Esophagus (tissue), 2 donors: ENCODE data around the gene ISOC2. TPM values are rescaled to one million over a fixed set of nuclear protein-coding genes. Genes with fewer than 3 reads are reported as not detected.
"Not testable (repeated sequence)": the region's sequence is repeated elsewhere in the genome, so short reads cannot be mapped to it uniquely, and the experiment has no call there.

Source experiments
- H3K27ac ChIP-seq, 2 donors: one replicate each; pipeline ENCODE4 v1.5.1; 2013; ENCODE audit warnings: low read depth in 2 of 2, mild to moderate bottlenecking in 2 of 2, inconsistent platforms in 1 of 2, low read length in 1 of 2, moderate library complexity in 1 of 2
- H3K27me3 ChIP-seq, 2 donors: one replicate each; pipeline ENCODE4 v1.6.1; 2013; ENCODE audit warnings: low read length in 2 of 2, control low read depth in 1 of 2, mild to moderate bottlenecking in 1 of 2; ENCODE audit not compliant: insufficient read depth in 2 of 2, control insufficient read depth in 1 of 2
- H3K36me3 ChIP-seq, 2 donors: one replicate each; pipeline ENCODE4 v1.6.1; 2013; ENCODE audit warnings: low read length in 1 of 2; ENCODE audit not compliant: control insufficient read depth in 2 of 2, insufficient read depth in 2 of 2
- H3K4me1 ChIP-seq, 2 donors: one replicate each; pipeline ENCODE4 v1.6.1; 2013; ENCODE audit warnings: low read length in 1 of 2; ENCODE audit not compliant: control insufficient read depth in 2 of 2, insufficient read depth in 2 of 2
- H3K4me3 ChIP-seq, 2 donors: one replicate each; pipeline ENCODE4 v1.5.1; 2013; ENCODE audit warnings: low read length in 2 of 2, mild to moderate bottlenecking in 2 of 2, low read depth in 1 of 2, moderate library complexity in 1 of 2
- H3K9me3 ChIP-seq, 2 donors: one replicate each; pipeline ENCODE4 v1.6.1; 2013; ENCODE audit warnings: mild to moderate bottlenecking in 2 of 2, low read depth in 1 of 2, low read length in 1 of 2, moderate library complexity in 1 of 2; ENCODE audit not compliant: control insufficient read depth in 2 of 2, insufficient read depth in 1 of 2
- WGBS, 2 donors: extraction: QIAGEN DNeasy Blood & Tissue Kit; methylation state at CpG; one replicate each; pipeline ENCODE4 v1.1.7; 2013; 5-methylcytosine and 5-hydroxymethylcytosine counted together
- polyA plus RNA-seq, 2 donors: library from polyadenylated mRNA; stranded (reverse); fragments of 200-250 nt; gene quantifications; one replicate each; pipeline ENCODE4 v1.2.3, GENCODE V29; 2013
- donor health status: healthy with polysubstance abuse.
- donor health status: Bipolar disorder and iron deficiency.

ISOC2 gene
- polyA plus RNA-seq, 2 donors: 38.6 to 95.2 TPM

GRCh38 chr19:55434356-55434919 lies 27.0 kb downstream of the ISOC2 start:
- Histone ChIP-seq H3K36me3 (no peaks in the 10 kb centered on the region), H3K9me3 (peaks cover 0 to 12% of the 10 kb centered on the region in 2 donors), H3K4me3 (no peak overlapping the region), H3K4me1 (no peaks in the 10 kb centered on the region), H3K27ac (no peak overlapping the region), H3K27me3 (peaks cover 7 to 27% of the 10 kb centered on the region in 2 donors)
- 81 to 96% methylated on average over 4 of the region's 4 CpGs for WGBS, 2 donors

- 14 to 17% methylated on average over 24 to 48 of the region's 48 CpGs for WGBS, 2 donors
- Histone ChIP-seq H3K9me3 (peaks cover 0 to 10% of the 10 kb centered on the region in 2 donors), H3K27me3 (peaks cover 10 to 19% of the 10 kb centered on the region in 2 donors)
Observed at GRCh38 chr19:55433292-55433691, 28.1 kb downstream of the ISOC2 start.

GRCh38 chr19:55432241-55432959 lies 29.0 kb downstream of the ISOC2 start:
- Histone ChIP-seq H3K4me1 (no peaks in the 10 kb centered on the region), H3K27me3 (peaks cover 10 to 14% of the 10 kb centered on the region in 2 donors), H3K4me3 (no peak overlapping the region), H3K36me3 (no peaks in the 10 kb centered on the region), H3K9me3 (peaks cover 0 to 10% of the 10 kb centered on the region in 2 donors), H3K27ac (no peak overlapping the region)
- WGBS, 2 donors: 85 to 88% methylated on average over 14 of the region's 14 CpGs

More at GRCh38 chr19:55433292-55433691, 28.1 kb downstream of the ISOC2 start:
- H3K4me1 ChIP-seq: no peaks in the 10 kb centered on the region
- H3K36me3 ChIP-seq: no peaks in the 10 kb centered on the region
- H3K4me3 ChIP-seq: no peak overlapping the region
- H3K27ac ChIP-seq: no peak overlapping the region

- peaks cover 0 to 10% of the 10 kb centered on the region in 2 donors for H3K9me3 ChIP-seq
- H3K4me1 ChIP-seq: no peaks in the 10 kb centered on the region
- H3K36me3 ChIP-seq: no peaks in the 10 kb centered on the region
- no peak overlapping the region for H3K27ac ChIP-seq
- 93 to 94% methylated on average over 1 of the region's 1 CpG for WGBS, 2 donors
- no peak overlapping the region for H3K4me3 ChIP-seq
- H3K27me3 ChIP-seq: peaks cover 10 to 12% of the 10 kb centered on the region in 2 donors
Observed at GRCh38 chr19:55431183-55431582, 30.3 kb downstream of the ISOC2 start.

- no peaks in the 10 kb centered on the region for H3K4me1 ChIP-seq
- no peak overlapping the region for H3K4me3 ChIP-seq
- WGBS, 2 donors: 71 to 73% methylated on average over 2 of the region's 2 CpGs
- no peaks in the 10 kb centered on the region for H3K9me3 ChIP-seq
- peaks cover 2 to 10% of the 10 kb centered on the region in 2 donors for H3K27me3 ChIP-seq
- no peak overlapping the region for H3K27ac ChIP-seq
- no peaks in the 10 kb centered on the region for H3K36me3 ChIP-seq
Observed at GRCh38 chr19:55426042-55426441, 35.4 kb downstream of the ISOC2 start.

- Histone ChIP-seq H3K9me3 (no peaks in the 10 kb centered on the region), H3K36me3 (no peaks in the 10 kb centered on the region), H3K27ac (no peak overlapping the region), H3K4me3 (no peak overlapping the region), H3K27me3 (peaks cover 0 to 3% of the 10 kb centered on the region in 2 donors), H3K4me1 (no peaks in the 10 kb centered on the region)
- 82 to 84% methylated on average over 3 of the region's 3 CpGs for WGBS, 2 donors
Observed at GRCh38 chr19:55424518-55424917, 36.9 kb downstream of the ISOC2 start.

- 49 to 55% methylated on average over 13 of the region's 13 CpGs for WGBS, 2 donors
- H3K36me3 ChIP-seq: no peaks in the 10 kb centered on the region
- no peaks in the 10 kb centered on the region for H3K9me3 ChIP-seq
- peaks cover 0 to 1% of the 10 kb centered on the region in 2 donors for H3K27me3 ChIP-seq
- H3K4me3 ChIP-seq: no peak overlapping the region
- H3K4me1 ChIP-seq: no peaks in the 10 kb centered on the region
- H3K27ac ChIP-seq: no peak overlapping the region
Observed at GRCh38 chr19:55423225-55424005, 38.0 kb downstream of the ISOC2 start.

GRCh38 chr19:55421281-55421680 lies 40.2 kb downstream of the ISOC2 start:
- H3K27me3 ChIP-seq, H3K4me1 ChIP-seq, H3K9me3 ChIP-seq, H3K27ac ChIP-seq, H3K36me3 ChIP-seq, H3K4me3 ChIP-seq: not testable (repeated sequence)
- WGBS, 2 donors: 63 to 66% methylated on average over 4 of the region's 4 CpGs

- no peak overlapping the region for H3K4me3 ChIP-seq
- H3K27ac ChIP-seq: no peak overlapping the region
- no peaks in the 10 kb centered on the region for H3K9me3 ChIP-seq
- H3K4me1 ChIP-seq: no peaks in the 10 kb centered on the region
- H3K36me3 ChIP-seq: no peaks in the 10 kb centered on the region
- H3K27me3 ChIP-seq: no peaks in the 10 kb centered on the region
- 79 to 83% methylated on average over 5 of the region's 5 CpGs for WGBS, 2 donors
Observed at GRCh38 chr19:55419624-55420236, 41.7 kb downstream of the ISOC2 start.
